GM18858 (cell line): Measurements from ENCODE around the gene TRIM14.
"Not testable (repeated sequence)": the region's sequence is repeated elsewhere in the genome, so short reads cannot be mapped to it uniquely, and the experiment has no call there.

ENCODE experiments used
- ATAC-seq: cut with Tn5 transposase; IDR thresholded peaks from one replicate; pipeline ENCODE4 v1.9.1; 2021; ENCODE audit not compliant: unreplicated experiment

Gene TRIM14

GRCh38 chr9:98108531-98109031 lies 10.4 kb downstream of the TRIM14 start:
- ATAC-seq: peak; percentile 75

DNA sequence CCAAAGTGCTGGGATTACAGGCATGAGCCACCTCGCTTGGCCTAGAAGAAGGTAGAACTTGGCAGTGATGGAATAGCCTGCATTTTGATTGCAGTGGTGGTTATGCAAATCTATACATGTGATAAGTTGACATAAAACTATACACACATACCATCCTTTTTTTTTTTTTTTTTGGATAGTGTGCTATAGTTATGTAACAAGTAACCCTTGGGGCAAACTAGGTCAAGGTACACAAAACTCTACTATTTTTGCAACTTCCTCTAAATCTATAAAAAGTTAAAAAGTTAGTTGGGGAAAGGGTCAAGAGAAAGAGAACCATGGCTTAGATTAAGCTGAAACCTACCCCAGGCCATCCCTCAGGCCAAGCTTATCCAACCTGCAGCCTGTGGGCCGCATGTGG lies 11.1 kb downstream of the TRIM14 start:
- no peak for ATAC-seq

- ATAC-seq: no peak
These were observed 14.0 kb downstream of the TRIM14 start for GRCh38 chr9:98105006-98105405.

GRCh38 chr9:98104445-98104881 lies 14.6 kb downstream of the TRIM14 start:
- ATAC-seq: no peak

GRCh38 chr9:98101868-98102273 lies 17.2 kb downstream of the TRIM14 start:
- ATAC-seq: peak; percentile 96

DNA sequence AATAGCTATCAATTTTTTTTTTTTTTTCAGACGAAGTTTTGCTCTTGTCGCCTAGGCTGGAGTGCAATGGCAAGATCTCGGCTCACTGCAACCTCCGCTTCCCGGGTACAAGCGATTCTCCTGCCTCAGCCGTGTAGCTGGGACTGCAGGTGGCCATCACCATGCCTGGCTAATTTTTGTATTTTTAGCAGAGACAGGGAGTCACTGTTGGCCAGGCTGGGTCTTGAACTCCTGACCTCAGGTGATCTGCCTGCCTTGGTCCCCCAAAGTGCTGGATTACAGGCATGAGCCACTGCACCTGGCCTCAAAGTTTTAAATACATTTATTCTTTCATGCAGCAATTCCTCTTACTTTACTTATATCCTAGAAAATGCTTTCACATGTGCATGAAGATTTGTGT lies 17.6 kb downstream of the TRIM14 start:
- no peak for ATAC-seq

DNA sequence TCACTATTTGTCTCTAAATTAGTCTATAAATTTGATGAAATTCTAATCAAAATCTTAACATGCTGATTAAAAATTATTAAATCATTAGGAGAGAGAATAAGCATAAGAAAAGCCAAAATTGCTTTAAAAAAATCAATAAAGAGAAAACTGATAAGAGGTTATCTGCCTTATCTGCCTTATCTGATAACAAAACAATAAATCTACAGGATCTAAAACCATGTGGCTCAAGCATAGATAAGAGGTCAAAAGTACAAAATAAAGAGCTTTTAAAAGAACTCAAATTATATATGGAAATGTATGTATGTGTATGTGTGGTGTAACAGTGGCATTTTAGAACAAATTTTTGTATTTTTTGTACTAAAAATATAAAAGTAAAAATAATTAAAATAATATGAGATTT lies 18.6 kb downstream of the TRIM14 start:
- no peak for ATAC-seq

GRCh38 chr9:98099898-98100297 lies 19.1 kb downstream of the TRIM14 start:
- no peak for ATAC-seq

DNA sequence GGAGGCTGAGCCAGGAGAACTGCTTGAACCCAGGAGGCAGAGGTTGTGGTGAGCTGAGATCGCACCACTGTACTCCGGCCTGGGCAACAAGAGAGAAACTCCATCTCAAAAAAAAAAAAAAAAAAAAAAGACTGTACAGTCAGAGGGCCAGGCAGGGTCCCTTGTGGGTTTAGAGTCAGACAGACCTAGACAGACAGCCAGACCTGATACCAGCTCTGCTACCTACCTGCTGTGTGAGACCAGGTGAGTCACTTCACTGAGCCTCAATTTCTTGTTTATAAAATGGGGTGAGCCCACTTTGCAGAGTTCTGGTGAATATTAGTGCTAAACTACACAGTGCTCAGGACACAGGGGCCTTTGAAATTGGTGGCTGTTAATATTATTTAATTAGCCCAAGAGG lies 19.7 kb downstream of the TRIM14 start:
- no peak for ATAC-seq

DNA sequence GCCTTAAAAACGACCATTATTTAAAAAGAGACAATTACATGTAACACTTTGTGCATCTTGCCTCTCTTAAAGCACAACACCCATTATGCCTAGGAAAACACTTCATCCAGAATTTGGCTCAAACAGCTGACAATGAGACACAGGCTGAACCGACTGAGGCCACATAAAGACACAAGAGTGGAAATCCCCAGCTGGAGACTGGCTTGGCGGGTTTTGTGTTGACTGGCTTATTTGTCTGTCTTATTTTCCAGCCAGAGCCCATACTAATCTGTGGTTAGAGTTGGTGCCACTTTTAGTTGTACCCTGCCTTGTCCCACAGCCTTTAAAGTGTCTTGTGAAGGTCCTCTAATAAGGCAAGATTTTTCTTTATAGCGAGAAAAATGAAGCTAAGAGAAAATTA lies 21.2 kb downstream of the TRIM14 start:
- no peak for ATAC-seq

GRCh38 chr9:98096091-98096490 lies 22.9 kb downstream of the TRIM14 start:
- ATAC-seq: no peak

DNA sequence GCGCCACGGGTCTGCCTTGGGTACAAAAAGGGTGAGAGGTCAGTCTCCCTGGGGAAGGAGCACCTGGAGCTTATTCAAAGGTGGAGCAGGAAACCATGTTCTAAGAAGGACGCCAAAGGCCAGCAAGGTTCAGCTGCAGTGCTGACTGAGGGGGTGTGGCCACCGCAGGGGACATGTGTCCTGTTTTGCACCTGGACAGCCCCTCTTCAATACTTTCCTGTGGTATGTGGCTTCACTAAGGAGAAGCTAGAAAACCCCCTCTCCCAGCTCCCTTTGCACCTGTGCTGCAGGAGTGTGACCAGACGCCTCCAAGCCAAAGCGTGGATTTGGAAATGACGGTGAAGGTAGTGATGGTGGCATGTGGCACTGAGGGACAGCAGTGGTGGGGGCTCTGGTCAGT lies 23.6 kb downstream of the TRIM14 start:
- ATAC-seq: no peak

DNA sequence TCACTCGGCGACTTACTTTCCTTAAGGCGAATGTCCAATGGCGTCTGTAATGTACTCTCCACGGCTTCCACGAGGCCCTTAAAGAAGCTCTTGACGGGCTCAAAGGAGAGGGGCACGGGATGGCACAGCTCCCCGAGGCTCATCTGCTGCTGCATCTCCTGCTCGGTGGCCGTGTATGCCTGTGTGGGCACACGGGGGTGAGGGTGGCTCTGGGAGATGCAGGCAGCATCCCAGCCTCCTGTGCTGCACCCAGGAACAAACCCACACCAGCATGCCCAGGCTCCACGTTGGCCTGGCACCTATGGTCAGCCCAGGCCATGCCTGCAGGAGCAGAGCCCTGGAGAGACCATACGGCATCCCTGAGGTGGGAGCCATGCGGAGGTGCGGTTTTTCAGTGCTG lies 24.2 kb downstream of the TRIM14 start:
- ATAC-seq: no peak

- ATAC-seq: no peak
These were observed 24.7 kb downstream of the TRIM14 start for GRCh38 chr9:98094316-98094715.

DNA sequence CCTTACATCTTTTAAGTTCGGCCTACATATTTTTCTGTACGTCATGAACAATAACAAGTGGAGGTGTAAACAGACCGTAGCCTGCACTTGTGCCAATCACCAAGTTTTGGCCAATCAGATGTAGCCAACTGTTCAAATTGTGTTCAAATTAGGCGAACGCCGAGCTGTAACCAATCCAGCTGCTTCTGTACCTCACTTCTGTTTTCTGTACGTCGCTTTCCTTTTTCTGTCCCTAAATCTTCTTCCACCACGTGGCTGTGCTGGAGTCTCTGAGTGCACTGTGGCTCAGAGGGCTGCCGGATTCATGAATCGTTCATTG lies 26.4 kb downstream of the TRIM14 start:
- ATAC-seq: no peak

GRCh38 chr9:98091735-98092612 lies 27.0 kb downstream of the TRIM14 start:
- no peak for ATAC-seq

GRCh38 chr9:98090674-98091073 lies 28.3 kb downstream of the TRIM14 start:
- not testable (repeated sequence) for ATAC-seq

DNA sequence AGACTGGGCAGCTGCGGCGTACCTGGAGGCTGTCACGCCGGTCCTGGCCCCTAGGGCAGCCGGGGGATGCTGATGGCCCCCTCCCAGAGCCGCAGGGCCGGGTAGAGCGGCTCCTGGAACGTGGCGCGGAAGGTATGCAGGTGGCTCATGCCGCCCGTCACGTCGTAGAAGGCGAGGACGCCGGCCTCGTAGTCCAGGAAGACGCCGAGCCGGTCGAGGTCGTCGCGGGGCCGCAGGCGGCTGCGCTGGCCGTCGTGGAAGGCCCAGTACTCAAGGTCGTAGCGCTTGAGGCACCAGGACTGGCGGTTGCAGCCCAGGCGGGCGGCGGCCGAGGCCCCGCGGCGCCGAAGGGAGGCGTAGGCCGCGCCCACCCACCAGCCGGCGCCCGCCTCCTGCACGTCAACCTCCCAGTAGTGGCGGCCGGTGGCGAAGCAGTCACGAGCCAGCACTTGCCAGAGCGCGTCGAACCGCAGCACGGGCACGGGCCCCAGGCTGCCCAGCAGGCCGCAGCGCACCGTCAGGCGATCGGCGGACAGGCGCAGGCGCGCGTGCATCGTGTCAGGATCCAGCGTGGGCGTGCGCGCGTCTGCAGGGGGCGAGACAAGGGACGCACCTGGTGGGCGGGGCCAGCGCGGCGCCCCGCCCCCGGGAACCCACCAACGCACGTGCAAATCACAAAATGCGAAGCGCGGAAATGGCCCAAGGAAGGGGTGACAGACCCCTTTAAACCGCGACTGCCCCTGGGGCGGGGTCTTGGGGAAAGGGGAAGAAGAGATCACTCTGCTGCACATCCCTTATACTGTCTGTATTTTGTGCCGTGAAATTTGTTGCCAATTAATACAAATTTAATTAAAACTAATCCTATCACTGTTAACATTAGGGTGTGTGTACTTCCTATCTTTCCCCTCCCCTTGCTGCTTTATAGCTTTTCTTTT lies 31.3 kb downstream of the TRIM14 start:
- no peak for ATAC-seq

GRCh38 chr9:98086461-98086860 lies 32.6 kb downstream of the TRIM14 start:
- ATAC-seq: no peak

GRCh38 chr9:98085944-98086343 lies 33.1 kb downstream of the TRIM14 start:
- ATAC-seq: no peak

DNA sequence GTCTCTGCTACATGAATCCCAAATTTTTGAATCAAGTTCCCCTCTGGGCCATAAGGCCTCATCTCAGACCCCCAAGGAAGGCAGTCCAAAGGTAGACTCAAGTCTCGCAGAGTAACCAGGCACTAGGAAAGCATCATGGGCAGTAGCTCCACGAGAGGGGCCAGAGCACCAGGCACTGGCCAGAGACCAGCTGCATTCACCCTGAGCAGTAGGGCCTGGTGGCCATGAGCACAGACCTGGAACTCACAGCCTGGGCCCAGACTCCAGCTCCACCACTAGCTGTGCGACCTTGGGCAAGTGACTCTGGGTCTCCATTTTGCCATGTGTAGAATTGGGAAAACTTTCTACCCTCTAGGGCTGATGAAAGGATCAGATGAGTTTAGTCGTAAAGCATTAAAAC lies 34.0 kb downstream of the TRIM14 start:
- ATAC-seq: no peak

DNA sequence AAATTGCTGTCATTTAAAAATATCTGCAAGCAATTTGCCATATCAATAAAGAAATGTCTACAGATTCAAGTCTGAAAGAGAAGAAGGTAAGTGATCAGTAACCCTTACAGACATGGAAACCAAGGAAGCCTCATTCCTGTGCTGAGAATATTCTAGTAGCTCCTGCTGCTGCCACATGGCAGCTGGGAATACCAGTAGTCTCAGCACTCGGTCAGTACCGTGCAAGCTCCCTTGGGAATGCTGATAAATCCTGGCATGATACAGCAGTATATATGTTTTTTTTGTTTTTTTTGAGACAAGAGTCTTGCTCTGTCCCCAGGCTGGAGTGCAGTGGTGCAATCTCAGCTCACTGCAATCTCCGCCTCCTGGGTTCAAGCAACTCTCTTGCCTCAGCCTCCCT lies 34.6 kb downstream of the TRIM14 start:
- ATAC-seq: no peak
